ENCODE data around the gene ZNF415. TPM values are rescaled to one million over a fixed set of nuclear protein-coding genes. Genes with fewer than 3 reads are reported as not detected.
"Not testable (repeated sequence)": the region's sequence is repeated elsewhere in the genome, so short reads cannot be mapped to it uniquely, and the experiment has no call there.

The ZNF415 gene
- total RNA-seq, 1 experiment from 2014 or later: 0.21 TPM

- in situ Hi-C loops (cut with HindIII; ENCODE audit: low pct_unique_long_range_greater_than_20kb, low sequenced_read_pairs): no loop called here
- no peak for DNase-seq (ENCODE audit: low read depth, low spot score)
Observed at GRCh38 chr19:53112286-53112685, 20.4 kb downstream of the ZNF415 start.

- no peak for DNase-seq (ENCODE audit: low read depth, low spot score)
- in situ Hi-C loops (cut with HindIII; ENCODE audit: low pct_unique_long_range_greater_than_20kb, low sequenced_read_pairs): no loop called here
Observed at GRCh38 chr19:53109527-53109926, 23.2 kb downstream of the ZNF415 start.

DNA sequence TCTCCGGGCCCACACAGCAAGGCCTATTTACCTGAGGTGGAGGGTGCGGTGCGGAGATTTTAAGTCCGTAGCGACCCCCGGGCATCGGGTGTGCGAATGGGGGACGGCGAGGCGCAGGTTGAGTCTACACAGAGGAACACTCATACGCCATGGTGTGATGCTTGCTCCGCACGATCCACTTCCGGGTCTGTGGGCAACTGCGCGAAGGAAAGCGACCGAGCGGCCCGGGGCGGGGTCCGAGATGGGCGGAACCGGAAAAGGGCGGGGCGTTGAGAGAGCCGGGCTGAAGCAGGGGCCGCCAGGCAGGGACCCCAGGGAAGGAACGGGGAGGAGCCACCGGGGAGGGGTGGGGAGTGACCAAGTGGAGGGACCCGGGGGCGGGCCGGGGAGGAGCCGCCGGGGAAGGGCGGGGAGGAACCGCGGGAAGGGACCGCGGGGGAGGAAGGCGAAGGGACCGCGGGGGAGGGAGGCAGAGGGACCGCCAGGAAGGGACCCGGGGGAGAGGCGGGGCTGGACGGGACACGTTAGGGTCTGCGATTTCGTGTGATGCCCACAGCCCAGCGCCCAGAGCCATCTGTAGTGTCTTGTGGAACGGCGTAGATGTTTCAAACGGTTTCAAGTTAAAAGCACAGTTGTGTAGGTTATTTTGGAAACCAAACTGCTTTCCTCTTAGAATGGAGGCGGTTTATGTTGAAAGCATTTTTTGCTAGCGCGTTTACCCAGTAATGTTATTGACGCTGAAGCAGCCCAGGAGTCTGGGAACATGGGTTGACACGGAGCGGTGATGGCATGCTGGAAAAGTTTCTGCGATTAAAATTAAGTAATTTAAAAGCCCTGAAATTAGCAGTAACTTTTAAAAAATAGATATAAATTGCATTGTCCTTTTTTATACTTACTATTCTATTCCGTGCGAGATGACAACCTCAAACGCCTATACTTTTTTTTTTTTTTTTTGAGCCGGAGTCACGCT is 29.2 kb downstream of the ZNF415 start, which contains the start of gene ZNF160:
TSS of gene ZNF160 (minus strand) at position 189 of the 970 bp plus-strand sequence. CDS start 17,146 bp downstream, outside the sequence.
- peak; percentile 94 for DNase-seq (ENCODE audit: low read depth, low spot score)
- in situ Hi-C loops (cut with HindIII; ENCODE audit: low pct_unique_long_range_greater_than_20kb, low sequenced_read_pairs): no loop called here

DNA sequence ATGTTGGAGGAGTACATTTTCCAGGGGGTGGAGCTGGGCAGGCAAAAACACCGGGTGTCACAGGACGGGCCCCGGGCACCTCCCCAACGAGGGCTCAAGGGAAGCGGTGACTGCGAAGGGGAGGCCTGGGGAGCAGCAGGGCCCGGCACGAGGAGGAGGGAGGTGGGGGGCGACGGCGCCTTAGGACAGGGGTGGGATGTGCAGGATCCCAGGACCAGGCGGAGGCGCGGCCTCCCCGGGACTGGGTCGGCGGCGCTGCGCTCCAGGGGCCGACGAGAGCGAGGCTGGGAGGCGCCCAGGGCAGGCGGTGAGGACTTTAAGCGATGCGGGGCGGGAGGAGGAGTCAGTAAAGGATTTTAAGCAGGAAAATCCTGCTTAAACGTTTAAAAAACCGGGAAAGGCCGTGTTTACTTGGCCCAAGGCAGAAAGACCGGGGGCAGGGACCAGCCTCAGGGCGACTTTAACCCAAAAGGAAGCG is 29.9 kb downstream of the ZNF415 start:
- in situ Hi-C loops (cut with HindIII; ENCODE audit: low pct_unique_long_range_greater_than_20kb, low sequenced_read_pairs): no loop called here
- DNase-seq (ENCODE audit: low read depth, low spot score): peak; percentile 4

- in situ Hi-C loops (cut with HindIII; ENCODE audit: low pct_unique_long_range_greater_than_20kb, low sequenced_read_pairs): no loop called here
- no peak for DNase-seq (ENCODE audit: low read depth, low spot score)
Observed at GRCh38 chr19:53102206-53102755, 30.4 kb downstream of the ZNF415 start.

DNA sequence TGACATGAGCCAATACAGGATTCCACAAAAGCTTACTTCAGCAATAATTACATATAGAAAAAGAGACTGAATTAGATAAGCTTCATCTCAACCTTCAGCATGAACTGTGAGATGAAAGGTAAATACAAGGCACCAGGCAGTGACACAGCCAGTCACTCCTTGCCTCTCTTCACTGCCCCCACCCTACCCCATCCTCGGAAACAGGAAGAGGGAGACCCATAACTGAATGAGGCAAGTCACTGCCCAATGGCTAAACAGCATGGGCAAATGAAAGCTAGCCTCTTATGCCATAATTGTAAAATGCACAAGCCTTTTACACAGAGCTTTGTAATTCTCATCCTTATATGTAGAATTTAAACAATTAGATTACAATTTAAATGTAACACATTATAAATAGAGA is 31.2 kb downstream of the ZNF415 start:
- in situ Hi-C loops (cut with HindIII; ENCODE audit: low pct_unique_long_range_greater_than_20kb, low sequenced_read_pairs): no loop called here
- DNase-seq (ENCODE audit: low read depth, low spot score): no peak

DNA sequence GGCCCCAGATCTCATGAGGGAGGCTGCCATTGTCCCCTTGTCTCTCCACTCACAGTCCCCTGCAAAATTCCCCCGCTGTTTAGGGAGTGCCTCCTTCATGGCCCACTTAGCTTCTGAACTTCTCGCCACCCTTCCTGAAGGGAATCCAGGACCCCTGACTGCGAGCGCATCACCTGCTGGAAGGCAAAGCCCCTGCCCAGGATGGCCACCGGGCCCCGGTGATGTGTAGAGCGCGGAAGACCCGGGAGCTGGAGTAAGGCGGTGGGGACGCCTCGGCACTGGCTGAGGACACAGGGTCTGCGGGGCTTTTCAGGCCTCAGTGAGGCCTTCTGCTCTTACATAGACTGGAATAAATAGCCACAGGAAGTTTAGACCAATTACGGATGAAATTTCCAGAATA is 34.1 kb downstream of the ZNF415 start:
- DNase-seq (ENCODE audit: low read depth, low spot score); in situ Hi-C loops (cut with HindIII; ENCODE audit: low pct_unique_long_range_greater_than_20kb, low sequenced_read_pairs): not testable (repeated sequence)

- DNase-seq (ENCODE audit: low read depth, low spot score); in situ Hi-C loops (cut with HindIII; ENCODE audit: low pct_unique_long_range_greater_than_20kb, low sequenced_read_pairs): not testable (repeated sequence)
Observed at GRCh38 chr19:53096982-53097690, 35.6 kb downstream of the ZNF415 start.

- in situ Hi-C loops (cut with HindIII; ENCODE audit: low pct_unique_long_range_greater_than_20kb, low sequenced_read_pairs): not testable (repeated sequence)
Observed at GRCh38 chr19:53096579-53096978, 36.1 kb downstream of the ZNF415 start.

DNA sequence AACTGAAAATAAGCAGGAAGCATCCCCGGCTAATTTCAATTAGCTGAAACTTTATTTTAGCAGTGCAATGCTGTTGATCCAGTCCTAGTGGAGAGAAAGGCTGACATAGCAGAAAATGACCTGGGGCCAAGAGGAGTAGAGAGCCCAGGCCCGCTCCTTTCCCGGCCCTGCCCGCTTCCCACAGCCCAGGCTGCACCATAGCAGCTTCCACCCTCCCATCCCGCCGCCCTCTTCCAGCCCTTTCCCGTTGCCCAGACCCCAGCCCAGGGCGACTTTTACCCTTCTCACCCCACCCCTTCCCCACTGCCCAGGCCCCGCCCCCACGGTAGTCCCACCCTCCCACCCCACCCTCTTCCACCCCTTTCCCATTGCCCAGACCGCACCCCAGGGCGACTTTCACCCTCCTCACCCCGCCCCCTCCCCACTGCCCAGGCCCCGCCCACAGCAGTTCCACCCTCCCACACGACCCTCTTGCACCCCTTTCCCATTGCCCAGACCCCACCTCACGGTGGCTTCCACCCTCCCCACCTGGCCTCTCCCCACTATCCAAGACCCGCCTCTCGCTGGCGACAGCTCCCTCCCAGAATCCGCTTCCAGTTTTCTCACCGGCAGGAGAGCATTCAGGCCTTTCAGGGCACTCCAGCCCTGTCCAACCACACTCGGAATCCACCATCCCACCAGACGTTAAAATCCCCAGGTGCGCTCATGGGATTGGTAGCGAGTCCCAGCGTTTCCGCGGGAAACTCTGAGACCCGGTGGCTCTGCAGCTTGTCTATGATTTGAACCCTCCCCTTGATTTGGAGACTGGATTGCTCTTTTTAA is 37.7 kb downstream of the ZNF415 start:
- no peak for DNase-seq (ENCODE audit: low read depth, low spot score)
- in situ Hi-C loops (cut with HindIII; ENCODE audit: low pct_unique_long_range_greater_than_20kb, low sequenced_read_pairs): no loop called here

More at GRCh38 chr19:53096579-53096978, 36.1 kb downstream of the ZNF415 start:
- not testable (repeated sequence) for DNase-seq (ENCODE audit: low read depth, low spot score)

GRCh38 chr19:53092723-53093122 is 40.0 kb downstream of the ZNF415 start:
- in situ Hi-C loops (cut with HindIII; ENCODE audit: low pct_unique_long_range_greater_than_20kb, low sequenced_read_pairs): no loop called here
- no peak for DNase-seq (ENCODE audit: low read depth, low spot score)

DNA sequence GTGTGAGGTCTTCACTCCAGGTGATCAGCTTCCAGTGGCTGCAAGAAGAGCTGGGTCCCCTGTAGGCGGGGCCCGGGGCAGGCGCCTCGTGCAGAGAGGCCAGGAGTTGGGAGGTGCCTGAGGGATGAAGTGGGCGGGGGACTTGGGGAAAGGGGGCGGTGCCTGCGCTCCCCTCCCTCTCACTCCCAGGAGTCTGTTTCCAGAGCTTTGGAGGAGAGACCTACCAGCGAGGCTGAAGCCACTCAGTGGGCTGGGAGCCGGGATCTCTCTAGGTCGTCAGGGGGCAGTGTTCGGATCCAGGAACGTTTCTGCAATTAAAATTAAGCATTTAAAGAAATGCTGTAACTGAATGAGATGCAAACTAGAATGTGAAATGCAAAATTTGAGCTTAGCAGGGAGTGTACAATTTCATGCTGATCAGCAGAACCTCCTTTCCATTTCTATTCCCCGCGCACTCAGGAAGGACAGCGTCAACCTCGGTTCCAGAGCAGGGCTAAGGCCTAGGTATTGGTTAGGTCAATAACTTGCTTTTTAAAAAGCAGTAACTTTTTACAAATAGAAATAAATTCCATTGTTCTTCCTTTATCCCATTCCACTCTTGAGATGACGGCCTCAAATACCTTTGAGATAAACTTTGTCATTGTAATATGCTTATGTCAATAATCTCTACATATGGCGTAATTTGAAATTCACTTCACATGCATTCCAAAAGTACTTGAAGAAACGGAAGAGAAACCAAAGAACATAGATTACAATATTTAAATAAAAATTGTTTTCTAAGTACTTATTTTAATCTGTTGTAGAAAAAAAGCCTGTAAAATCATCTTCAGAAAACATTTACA is 41.1 kb downstream of the ZNF415 start:
- in situ Hi-C loops (cut with HindIII; ENCODE audit: low pct_unique_long_range_greater_than_20kb, low sequenced_read_pairs): no loop called here

GRCh38 chr19:53088091-53088490 is 44.6 kb downstream of the ZNF415 start:
- in situ Hi-C loops (cut with HindIII; ENCODE audit: low pct_unique_long_range_greater_than_20kb, low sequenced_read_pairs): no loop called here
- no peak for DNase-seq (ENCODE audit: low read depth, low spot score)

More for the DNA sequence above, 41.1 kb downstream of the ZNF415 start:
- no peak for DNase-seq (ENCODE audit: low read depth, low spot score)

- in situ Hi-C loops (cut with HindIII; ENCODE audit: low pct_unique_long_range_greater_than_20kb, low sequenced_read_pairs): no loop called here
- no peak for DNase-seq (ENCODE audit: low read depth, low spot score)
Observed at GRCh38 chr19:53086949-53087348, 45.8 kb downstream of the ZNF415 start.

DNA sequence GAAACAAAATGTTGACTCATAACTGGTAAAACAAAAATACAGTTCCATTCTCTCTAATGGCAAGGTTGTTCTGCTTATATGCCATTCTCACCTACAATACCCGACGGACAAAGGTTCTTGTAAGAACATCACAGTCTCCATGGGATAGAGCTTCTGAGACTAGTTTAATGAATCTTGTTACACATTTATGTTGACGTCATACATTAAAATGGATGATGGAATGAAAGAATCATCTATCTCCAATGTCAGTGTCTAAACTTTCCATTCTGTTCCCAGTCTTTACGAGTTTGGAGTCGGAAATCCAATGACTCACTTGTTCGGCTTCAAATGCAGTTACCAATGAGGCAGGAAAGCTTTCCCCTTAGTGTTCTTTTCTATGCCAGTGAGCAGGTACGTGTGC is 47.2 kb downstream of the ZNF415 start:
- DNase-seq (ENCODE audit: low read depth, low spot score): no peak
- in situ Hi-C loops (cut with HindIII; ENCODE audit: low pct_unique_long_range_greater_than_20kb, low sequenced_read_pairs): no loop called here

- in situ Hi-C loops (cut with HindIII; ENCODE audit: low pct_unique_long_range_greater_than_20kb, low sequenced_read_pairs): no loop called here
Observed at GRCh38 chr19:53082929-53083328, 49.8 kb downstream of the ZNF415 start.

More at GRCh38 chr19:53082929-53083328, 49.8 kb downstream of the ZNF415 start:
- DNase-seq (ENCODE audit: low read depth, low spot score): no peak
